Mucosa of descending colon (tissue), 3 donors: ENCODE data around the gene HES7. TPM values are rescaled to one million over a fixed set of nuclear protein-coding genes. Genes with fewer than 3 reads are reported as not detected.

Experiments used
- ATAC-seq: fragments of 200-7000 bp; cut with Tn5 transposase; one replicate; pipeline ENCODE4 v1.9.1; 2020; ENCODE audit warnings: mild to moderate bottlenecking, moderate library complexity
- DNase-seq, 3 donors: peaks; one replicate each; pipeline ENCODE4 v3.0.0-alpha.2; 2020
- H3K36me3 ChIP-seq: fragments of 200-600 bp; one replicate; pipeline ENCODE4 v1.8.0; 2021; ENCODE audit warnings: low read depth, mild to moderate bottlenecking
- H3K4me1 ChIP-seq: fragments of 200-600 bp; one replicate; pipeline ENCODE4 v1.8.0; 2021; ENCODE audit warnings: low read depth, mild to moderate bottlenecking
- H3K4me3 ChIP-seq: fragments of 200-600 bp; one replicate; pipeline ENCODE4 v1.8.0; 2021; ENCODE audit warnings: mild to moderate bottlenecking
- H3K9me3 ChIP-seq: fragments of 200-600 bp; one replicate; pipeline ENCODE4 v1.8.0; 2021; ENCODE audit warnings: mild to moderate bottlenecking
- intact Hi-C, 2 donors: fragments of 100-400 bp; cut with DNase I in 1 of 2; cut with micrococcal nuclease in 1 of 2; formaldehyde crosslinking; loops; one replicate each; pipeline versions ENCODE4 v1.11.0 to v1.11.1; 2022; cut with DNase I, micrococcal nuclease
- total RNA-seq, 3 donors: library from RNA; stranded (reverse); fragmentation: NEBNext Ultra II Directional in 2 of 3; extraction: Animal tissue kit (Norgen Biotek cat#: 25700) in 2 of 3; gene quantifications; one replicate each; pipeline versions ENCODE4 v1.2.1 to v1.2.4, GENCODE V29; 2021 to 2023
- TF ChIP-seq, protein P1 (sequence below): fragments of 200-600 bp; IDR thresholded peaks from one replicate; pipeline ENCODE4 v1.8.0; 2022; ENCODE audit warnings: antibody characterized with exemption, mild to moderate bottlenecking
- donor health status: DM: no; HTN: no; CAD: no; lungs with moderate emphysema.
- donor health status: DM: no; HTN: no; CAD: no.
- donor health status: DM: no; HTN: yes; CAD: no.

HES7 gene
- total RNA-seq, 3 donors from 2014 or later = 0.28 TPM; not detected in 2

DNA sequence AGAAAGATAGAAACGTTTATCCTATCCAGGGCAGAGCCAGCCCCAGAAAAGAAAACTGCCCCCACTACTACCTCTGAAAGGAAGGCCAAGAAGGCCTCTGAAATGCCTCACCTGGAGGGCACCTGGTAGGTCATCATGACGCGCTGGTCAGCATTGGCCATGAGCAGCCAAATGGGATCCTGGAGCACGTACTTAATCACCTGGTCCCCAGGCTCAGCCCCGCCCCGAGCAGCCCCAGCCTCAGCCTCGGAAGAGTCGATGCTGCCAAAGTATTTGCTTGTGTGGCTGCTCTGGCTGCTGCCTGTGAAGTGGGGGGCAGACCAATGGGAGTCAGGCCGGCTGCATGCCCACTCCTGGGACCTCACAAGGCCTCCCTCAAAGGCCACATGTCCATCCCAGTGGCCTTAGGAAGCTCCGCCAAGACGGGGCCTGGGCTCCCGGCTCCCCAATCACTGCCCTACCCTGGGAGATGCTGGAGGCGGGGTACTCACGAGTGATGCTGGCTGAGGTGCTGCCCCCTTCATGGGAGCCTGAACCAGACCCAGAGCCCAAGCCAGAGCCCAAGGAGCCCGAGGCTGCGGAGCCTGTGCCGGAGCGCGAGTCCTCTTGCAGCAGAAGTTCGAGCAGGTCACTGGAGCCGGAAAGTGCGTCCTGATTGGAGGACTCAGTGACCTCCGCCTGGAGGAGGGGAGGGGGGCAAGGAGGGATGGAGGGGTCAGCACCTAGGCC lies 18.4 kb upstream of the HES7 start:
- H3K4me3 ChIP-seq = no peak overlapping the region
- peaks cover 18% of the 10 kb centered on the region for H3K36me3 ChIP-seq
- intact Hi-C loops = no loop called here
- DNase-seq = peak in 1 of 3 donors; percentile 50
- ATAC-seq = no peak
- H3K9me3 ChIP-seq = no peaks in the 10 kb centered on the region
- H3K4me1 ChIP-seq = peaks cover 17% of the 10 kb centered on the region
- TF ChIP-seq, protein P1, sequence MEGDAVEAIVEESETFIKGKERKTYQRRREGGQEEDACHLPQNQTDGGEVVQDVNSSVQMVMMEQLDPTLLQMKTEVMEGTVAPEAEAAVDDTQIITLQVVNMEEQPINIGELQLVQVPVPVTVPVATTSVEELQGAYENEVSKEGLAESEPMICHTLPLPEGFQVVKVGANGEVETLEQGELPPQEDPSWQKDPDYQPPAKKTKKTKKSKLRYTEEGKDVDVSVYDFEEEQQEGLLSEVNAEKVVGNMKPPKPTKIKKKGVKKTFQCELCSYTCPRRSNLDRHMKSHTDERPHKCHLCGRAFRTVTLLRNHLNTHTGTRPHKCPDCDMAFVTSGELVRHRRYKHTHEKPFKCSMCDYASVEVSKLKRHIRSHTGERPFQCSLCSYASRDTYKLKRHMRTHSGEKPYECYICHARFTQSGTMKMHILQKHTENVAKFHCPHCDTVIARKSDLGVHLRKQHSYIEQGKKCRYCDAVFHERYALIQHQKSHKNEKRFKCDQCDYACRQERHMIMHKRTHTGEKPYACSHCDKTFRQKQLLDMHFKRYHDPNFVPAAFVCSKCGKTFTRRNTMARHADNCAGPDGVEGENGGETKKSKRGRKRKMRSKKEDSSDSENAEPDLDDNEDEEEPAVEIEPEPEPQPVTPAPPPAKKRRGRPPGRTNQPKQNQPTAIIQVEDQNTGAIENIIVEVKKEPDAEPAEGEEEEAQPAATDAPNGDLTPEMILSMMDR = no peak

DNA sequence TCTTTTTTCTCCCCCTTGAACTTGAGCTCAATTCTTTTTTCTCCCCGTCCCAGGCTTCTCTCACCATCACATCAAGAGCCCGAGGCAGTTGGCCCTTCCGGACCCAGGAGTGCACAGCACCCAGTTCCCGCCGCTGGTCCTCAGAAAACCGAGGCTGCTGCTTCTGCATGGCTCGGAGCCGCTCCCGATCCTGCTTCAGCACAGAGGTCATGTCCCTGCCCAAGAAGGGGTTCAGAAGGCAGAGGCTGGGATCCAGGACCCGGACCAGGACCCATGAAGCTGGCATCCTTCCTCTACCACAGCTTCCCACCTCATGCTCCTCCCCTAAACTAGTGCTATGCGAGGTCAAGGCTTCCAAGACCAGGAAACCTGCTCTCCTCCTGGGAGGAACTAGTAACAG lies 17.8 kb upstream of the HES7 start:
- Histone ChIP-seq H3K36me3 (peaks cover 12% of the 10 kb centered on the region), H3K9me3 (no peaks in the 10 kb centered on the region), H3K4me3 (no peak overlapping the region), H3K4me1 (peaks cover 17% of the 10 kb centered on the region)
- TF ChIP-seq, protein P1 = no peak
- ATAC-seq (no peak), DNase-seq (peak in 1 of 3 donors; percentile 48)
- intact Hi-C loops = no loop called here

DNA sequence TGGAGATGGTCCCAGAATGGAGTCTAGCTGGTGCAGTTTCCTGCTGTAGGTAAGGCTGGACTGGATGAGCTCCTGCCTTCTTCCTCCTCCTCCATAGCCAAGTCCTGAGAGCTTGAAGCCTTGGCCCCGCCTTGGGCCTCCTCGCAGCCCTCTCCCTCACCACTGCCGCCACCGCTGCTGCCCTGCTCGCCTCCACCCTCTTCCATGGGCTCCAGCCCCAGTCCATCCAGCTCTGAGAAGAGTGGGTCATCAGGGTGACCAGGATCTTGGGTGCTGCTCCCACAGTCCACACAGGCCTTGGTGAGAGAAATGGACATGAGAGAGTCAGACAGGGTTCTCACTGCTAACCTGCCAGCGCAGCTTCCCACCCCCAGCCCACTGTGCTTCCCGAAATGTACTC lies 17.1 kb upstream of the HES7 start:
- TF ChIP-seq, protein P1 = no peak
- intact Hi-C loops = no loop called here
- Histone ChIP-seq H3K9me3 (no peaks in the 10 kb centered on the region), H3K4me1 (peaks cover 17% of the 10 kb centered on the region), H3K4me3 (no peak overlapping the region), H3K36me3 (peaks cover 5% of the 10 kb centered on the region)
- no peak for ATAC-seq
- DNase-seq = peak in 1 of 3 donors; percentile 49

DNA sequence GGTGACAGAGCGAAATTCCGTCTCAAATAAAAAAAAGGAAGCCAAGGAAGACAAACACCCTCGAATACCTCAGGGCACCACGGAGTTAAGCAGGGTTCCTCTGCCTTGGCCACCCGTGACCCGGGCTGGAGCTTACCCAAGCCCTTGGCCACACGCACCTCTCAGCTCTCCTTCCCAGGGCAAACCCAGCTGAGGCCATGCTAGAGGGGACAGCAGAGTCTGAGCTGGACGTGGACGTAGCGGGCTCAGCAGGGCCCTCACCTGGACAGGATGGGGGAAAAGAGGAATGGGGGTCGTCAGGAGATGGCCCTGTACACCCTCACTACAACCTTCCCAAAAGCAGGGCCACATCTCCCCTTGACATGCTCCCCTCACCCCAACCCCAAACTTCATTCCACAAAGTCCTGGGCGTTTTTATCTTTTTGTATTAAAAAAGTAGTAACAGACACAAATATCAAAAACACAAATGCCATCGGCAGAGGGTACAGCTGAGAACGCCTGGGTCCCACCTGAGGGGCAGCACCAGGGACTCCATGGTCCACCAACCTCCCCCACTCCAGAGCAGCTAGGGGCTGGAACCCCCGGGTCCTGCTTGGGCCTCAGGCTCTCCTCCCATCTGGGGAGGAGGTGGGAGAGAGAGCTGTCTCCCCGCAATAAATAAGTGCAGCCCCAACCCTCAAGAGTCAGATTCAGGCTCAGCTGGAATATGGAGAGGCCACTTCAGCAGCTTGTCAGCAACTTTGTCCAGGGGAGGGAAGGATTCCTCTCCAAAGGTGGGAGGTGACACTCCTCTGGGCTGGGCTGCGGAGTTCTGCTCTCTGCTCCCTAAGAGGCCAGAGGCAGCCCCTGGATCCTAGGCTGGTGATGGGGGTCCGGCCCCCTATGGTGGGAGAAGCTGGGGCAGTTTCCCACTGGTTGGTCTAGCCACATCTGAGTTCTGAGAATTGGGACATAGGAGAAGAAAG lies 16.4 kb upstream of the HES7 start:
- peaks cover 17% of the 10 kb centered on the region for H3K4me1 ChIP-seq

DNA sequence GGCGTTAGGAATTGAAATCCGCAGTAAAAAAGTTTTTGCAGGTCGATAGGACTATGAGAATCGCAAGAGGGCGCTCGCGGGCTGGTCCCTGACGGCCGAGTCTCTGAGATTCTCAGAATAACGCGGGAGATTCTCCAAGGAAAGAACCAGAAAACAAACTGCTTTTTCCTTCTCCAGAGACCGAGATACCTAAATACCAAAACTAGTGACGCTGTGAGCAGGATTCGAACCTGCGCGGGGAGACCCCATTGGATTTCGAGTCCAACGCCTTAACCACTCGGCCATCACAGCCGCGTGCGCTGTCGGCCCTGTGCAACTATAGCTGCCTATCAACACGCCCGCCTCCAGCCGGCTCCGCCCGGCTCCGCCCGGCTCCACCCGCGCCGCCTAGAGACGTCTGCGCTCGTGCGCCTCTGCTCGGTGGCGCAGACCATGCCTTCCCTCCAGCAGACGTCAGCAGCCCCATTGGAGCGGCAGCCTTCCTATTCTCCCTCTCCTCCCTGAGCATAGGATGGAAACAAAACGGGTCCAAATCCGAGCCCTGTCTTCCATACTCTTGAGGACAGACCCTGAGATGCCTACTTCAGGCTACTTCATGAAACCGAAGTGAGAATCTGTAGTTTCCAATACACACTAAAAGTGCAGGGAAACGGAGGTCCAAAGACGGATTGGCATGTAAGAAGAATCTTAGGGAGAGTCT lies 14.9 kb upstream of the HES7 start:
- peak; percentile 95 to 99 (median 96) for DNase-seq
- Histone ChIP-seq H3K4me3 (peak overlapping the region; percentile 11), H3K36me3 (peaks cover 3% of the 10 kb centered on the region), H3K9me3 (no peaks in the 10 kb centered on the region), H3K4me1 (peaks cover 17% of the 10 kb centered on the region)
- TF ChIP-seq, protein P1 = peak; percentile 66
- intact Hi-C loops = no loop called here
- peak; percentile 95 for ATAC-seq

More for the DNA sequence above, 16.4 kb upstream of the HES7 start:
- DNase-seq (peak in 1 of 3 donors; percentile 59), ATAC-seq (no peak)
- TF ChIP-seq, protein P1 = no peak
- intact Hi-C loops = no loop called here
- H3K9me3 ChIP-seq = no peaks in the 10 kb centered on the region
- peaks cover 3% of the 10 kb centered on the region for H3K36me3 ChIP-seq
- no peak overlapping the region for H3K4me3 ChIP-seq
